Measurements from ENCODE around the gene MARCHF4.

Gene MARCHF4

GRCh38 chr2:216328347-216328746 is 43.9 kb downstream of the MARCHF4 start:
- Histone ChIP-seq H3K4me2 (no peak overlapping the region), H3K27me3 (no peaks in the 10 kb centered on the region), H3K27ac (no peak overlapping the region), H3K36me3 (no peaks in the 10 kb centered on the region), H4K20me1 (no peaks in the 10 kb centered on the region), H3K9ac (no peak overlapping the region), H3K4me1 (no peaks in the 10 kb centered on the region), H3K4me3 (no peak overlapping the region), H3K9me3 (replicated peaks in 1 of 11) (peaks cover 5 to 28% (median 10%) of the 10 kb centered on the region in 11 experiments; a peak in 14 of 22 replicates)
- TF ChIP-seq Cebpa-rat (IDR thresholded peaks at IDR 0.05): no peak

GRCh38 chr2:216327447-216327935 is 44.8 kb downstream of the MARCHF4 start:
- H3K27ac ChIP-seq: no peak overlapping the region
- no peak overlapping the region for H3K4me3 ChIP-seq
- H3K27me3 ChIP-seq: no peaks in the 10 kb centered on the region
- H4K20me1 ChIP-seq: no peaks in the 10 kb centered on the region
- TF ChIP-seq Cebpa-rat (IDR thresholded peaks at IDR 0.05): no peak
- H3K4me2 ChIP-seq: no peak overlapping the region
- no peaks in the 10 kb centered on the region for H3K36me3 ChIP-seq
- H3K4me1 ChIP-seq: no peaks in the 10 kb centered on the region
- peaks cover 4 to 19% (median 8%) of the 10 kb centered on the region in 11 experiments; a peak in 11 of 22 replicates for H3K9me3 ChIP-seq (replicated peaks in 1 of 11)
- H3K9ac ChIP-seq: no peak overlapping the region
